K562 (cell line): Measurements from ENCODE around the gene VGLL1.

Experiments used
- ARNT ChIP-seq, 2 experiments: fragments of 450-650 bp; IDR thresholded peaks; 2 replicates each; pipeline ENCODE4 v1.6.1; 2016; ENCODE audit warnings: mild to moderate bottlenecking in 1 of 2
- BHLHE40 ChIP-seq: IDR thresholded peaks from 2 replicates; pipeline ENCODE4 v1.6.1; 2011; ENCODE audit warnings: low read length, improper control_type of control experiment
- FOS ChIP-seq: IDR thresholded peaks from 3 replicates; pipeline ENCODE4 v1.6.1; 2011; ENCODE audit not compliant: insufficient read length; ENCODE audit errors: extremely low read depth
- FOXA1 ChIP-seq: fragments of 450-650 bp; IDR thresholded peaks from 2 replicates; pipeline ENCODE4 v1.6.1; 2016; ENCODE audit warnings: mild to moderate bottlenecking, borderline replicate concordance
- GTF2F1 ChIP-seq: IDR thresholded peaks from 2 replicates; pipeline ENCODE4 v1.6.1; 2011; ENCODE audit warnings: low read depth, low read length, improper control_type of control experiment
- HNRNPL ChIP-seq: fragments of 200-400 bp; formaldehyde crosslinking; IDR thresholded peaks from 2 replicates; pipeline ENCODE4 v1.6.1; 2017; ENCODE audit warnings: low read depth, mild to moderate bottlenecking, low read length
- NONO ChIP-seq, 2 experiments: fragments of 200-400 bp in 1 of 2; fragments of 450-650 bp in 1 of 2; formaldehyde crosslinking in 1 of 2; IDR thresholded peaks; 2 replicates each; pipeline ENCODE4 v1.6.1; 2017; ENCODE audit warnings: low read depth in 2 of 2, mild to moderate bottlenecking in 2 of 2, moderate library complexity in 2 of 2, low read length in 1 of 2
- POLR2A ChIP-seq: fragments of 450-650 bp; conservative IDR thresholded peaks from 2 replicates; pipeline ENCODE4 v1.6.1; 2016
- SMAD4 ChIP-seq: fragments of 250-450 bp; sonication (Bioruptor Pico); conservative IDR thresholded peaks from 2 replicates; pipeline ENCODE4 v1.8.0; 2021; ENCODE audit warnings: inconsistent platforms, mild to moderate bottlenecking, moderate library complexity
- TARDBP ChIP-seq: fragments of 450-650 bp; IDR thresholded peaks from 2 replicates; pipeline ENCODE4 v1.6.1; 2016
- ZFP36 ChIP-seq: fragments of 150-350 bp; IDR thresholded peaks from 2 replicates; pipeline ENCODE4 v1.6.1; 2018; ENCODE audit warnings: low read length, low read depth; ENCODE audit not compliant: partially characterized antibody
- ZZZ3 ChIP-seq: fragments of 450-650 bp; IDR thresholded peaks from 2 replicates; pipeline ENCODE4 v1.6.1; 2016; ENCODE audit warnings: antibody characterized with exemption, mild to moderate bottlenecking, moderate library complexity
- TF ChIP-seq, protein P1 (sequence below): fragments of 450-650 bp; formaldehyde crosslinking; IDR thresholded peaks from 2 replicates; pipeline ENCODE4 v1.4.0; 2022; ENCODE audit warnings: missing genetic modification characterization
- TF ChIP-seq, protein P2 (sequence below), 3 experiments: IDR thresholded peaks in 2 of 3; conservative IDR thresholded peaks in 1 of 3; 2 replicates each; pipeline ENCODE4 v1.5.1; 2011 to 2012; ENCODE audit warnings: low read length in 3 of 3, mild to moderate bottlenecking in 3 of 3, control low read depth in 2 of 3, improper control_type of control experiment in 1 of 3, inconsistent platforms in 1 of 3, low read depth in 1 of 3, mixed read lengths in 1 of 3, moderate library complexity in 1 of 3; ENCODE audit not compliant: insufficient read depth in 2 of 3

DNA sequence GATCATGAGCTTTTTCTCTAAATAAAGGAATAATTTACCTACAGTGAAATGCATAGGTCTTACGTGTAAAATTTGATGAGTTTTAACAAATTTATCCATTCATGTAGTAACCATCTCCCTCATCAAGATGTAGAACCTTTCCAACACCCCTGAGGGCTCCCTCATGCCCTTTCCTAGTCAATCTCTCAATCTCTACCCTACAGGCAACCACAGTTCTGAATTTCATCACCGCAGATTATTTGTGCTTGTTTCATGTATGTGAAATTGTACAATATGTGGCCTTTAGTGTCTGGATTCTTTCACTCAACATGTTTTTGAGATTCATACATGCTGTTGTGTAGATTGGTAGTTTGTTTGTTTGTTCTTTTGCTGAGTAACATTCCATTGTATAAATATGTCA, 2.1 kb downstream of the VGLL1 start:
- TF ChIP-seq, protein P1, sequence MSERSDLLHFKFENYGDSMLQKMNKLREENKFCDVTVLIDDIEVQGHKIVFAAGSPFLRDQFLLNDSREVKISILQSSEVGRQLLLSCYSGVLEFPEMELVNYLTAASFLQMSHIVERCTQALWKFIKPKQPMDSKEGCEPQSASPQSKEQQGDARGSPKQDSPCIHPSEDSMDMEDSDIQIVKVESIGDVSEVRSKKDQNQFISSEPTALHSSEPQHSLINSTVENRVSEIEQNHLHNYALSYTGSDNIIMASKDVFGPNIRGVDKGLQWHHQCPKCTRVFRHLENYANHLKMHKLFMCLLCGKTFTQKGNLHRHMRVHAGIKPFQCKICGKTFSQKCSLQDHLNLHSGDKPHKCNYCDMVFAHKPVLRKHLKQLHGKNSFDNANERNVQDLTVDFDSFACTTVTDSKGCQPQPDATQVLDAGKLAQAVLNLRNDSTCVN (CRISPR knock-in tag): no peak
- TF ChIP-seq ZFP36 (no peak), ARNT (IDR thresholded peaks at IDR 0.05) (no peak), BHLHE40 (no peak), GTF2F1 (no peak), SMAD4 (CRISPR knock-in tag) (no peak), NONO (IDR thresholded peaks at IDR 0.05; ENCODE audit: low read depth in 2 of 2, low read length in 1 of 2) (no peak), FOS (no peak), ZZZ3 (no peak), POLR2A (no peak), FOXA1 (no peak), HNRNPL (no peak), TARDBP (no peak)
- TF ChIP-seq, protein P2, sequence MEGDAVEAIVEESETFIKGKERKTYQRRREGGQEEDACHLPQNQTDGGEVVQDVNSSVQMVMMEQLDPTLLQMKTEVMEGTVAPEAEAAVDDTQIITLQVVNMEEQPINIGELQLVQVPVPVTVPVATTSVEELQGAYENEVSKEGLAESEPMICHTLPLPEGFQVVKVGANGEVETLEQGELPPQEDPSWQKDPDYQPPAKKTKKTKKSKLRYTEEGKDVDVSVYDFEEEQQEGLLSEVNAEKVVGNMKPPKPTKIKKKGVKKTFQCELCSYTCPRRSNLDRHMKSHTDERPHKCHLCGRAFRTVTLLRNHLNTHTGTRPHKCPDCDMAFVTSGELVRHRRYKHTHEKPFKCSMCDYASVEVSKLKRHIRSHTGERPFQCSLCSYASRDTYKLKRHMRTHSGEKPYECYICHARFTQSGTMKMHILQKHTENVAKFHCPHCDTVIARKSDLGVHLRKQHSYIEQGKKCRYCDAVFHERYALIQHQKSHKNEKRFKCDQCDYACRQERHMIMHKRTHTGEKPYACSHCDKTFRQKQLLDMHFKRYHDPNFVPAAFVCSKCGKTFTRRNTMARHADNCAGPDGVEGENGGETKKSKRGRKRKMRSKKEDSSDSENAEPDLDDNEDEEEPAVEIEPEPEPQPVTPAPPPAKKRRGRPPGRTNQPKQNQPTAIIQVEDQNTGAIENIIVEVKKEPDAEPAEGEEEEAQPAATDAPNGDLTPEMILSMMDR (IDR thresholded peaks at IDR 0.05 in 2 of 3, conservative IDR thresholded peaks at IDR 0.05 in 1 of 3; ENCODE audit: insufficient read depth in 2 of 3, low read depth in 1 of 3, low read length in 3 of 3): no peak
